ENCODE data around the gene LETMD1. TPM values are rescaled to one million over a fixed set of nuclear protein-coding genes. Genes with fewer than 3 reads are reported as not detected.
A peak's percentile ranks its signal among the peaks of the same experiment; 100 is the strongest.

The LETMD1 gene
- total and polyA plus RNA-seq, 2 of the 8 experiments (the other 6 are each of a cell fraction or from before 2014, with no cell fraction given): 39.4 to 65.3 TPM

DNA sequence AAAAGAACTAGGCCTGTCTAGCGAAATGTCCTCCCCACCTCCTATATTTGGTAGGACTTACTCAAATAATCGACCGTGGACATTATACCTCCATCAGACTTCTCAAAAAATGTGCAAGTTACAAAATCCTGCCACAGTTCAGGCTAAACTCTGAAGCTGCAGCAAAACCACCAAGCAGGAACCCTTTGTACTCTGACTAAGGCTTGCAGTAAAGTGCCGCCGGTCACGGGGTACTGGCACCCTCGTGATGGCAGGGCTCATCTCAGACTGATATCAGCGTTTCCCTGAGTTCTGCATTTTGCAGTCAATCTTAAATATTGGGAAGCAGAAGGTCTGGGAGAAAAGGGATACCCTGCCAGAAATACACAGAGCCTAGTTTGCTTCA, 39.1 kb upstream of the LETMD1 start:
- no peak overlapping the region for H2BK5ac ChIP-seq (ENCODE audit: low read depth, low read length)
- DNase-seq (ENCODE audit: low read depth in 1 of 2, low spot score in 2 of 2) (no peak), FAIRE-seq (no peak)
- no peak overlapping the region for H3K56ac ChIP-seq (replicated peaks; ENCODE audit: insufficient read length, low read depth, low read length)
- H2AK5ac ChIP-seq (ENCODE audit: low read depth, low read length): no peak overlapping the region
- H2BK15ac ChIP-seq (ENCODE audit: low read length): no peak overlapping the region
- H3K4ac ChIP-seq (replicated peaks; ENCODE audit: insufficient read length, low read depth, low read length): no peak overlapping the region
- ChIA-PET POLR2A (ENCODE audit: partially characterized antibody) (interaction anchor here (0.7 to 2.0 kb wide), 4 partner anchors 9 to 74 kb away, joined by 3 to 13 read pairs (median 4); partner anchors contain the start of genes CSRNP2 and SLC11A2), CTCF (ENCODE audit: partially characterized antibody) (interaction anchor here (1.3 to 1.9 kb wide), 3 partner anchors 17 to 332 kb away, joined by 3 to 4 read pairs (median 4); partner anchors contain the start of gene SLC11A2)
- H3K14ac ChIP-seq (ENCODE audit: insufficient read length): no peak overlapping the region
- peak overlapping the region; percentile 74 for H3K23ac ChIP-seq (ENCODE audit: insufficient read length)
- H3K79me2 ChIP-seq (ENCODE audit: control insufficient read depth in 1 of 2, insufficient read depth in 2 of 2, low read length in 2 of 2): peaks cover 0 to 37% of the 10 kb centered on the region in 2 experiments; a peak in 2 of 4 replicates
- H2AFZ ChIP-seq (ENCODE audit: low read length): no peak overlapping the region
- peaks cover 0 to 6% (median 3%) of the 10 kb centered on the region in 4 experiments; a peak in 4 of 7 replicates for H3K4me1 ChIP-seq (replicated peaks in 1 of 4; ENCODE audit: control insufficient read depth in 3 of 4, insufficient read depth in 4 of 4, low read length in 3 of 4)
- no peak overlapping the region for H2BK120ac ChIP-seq (replicated peaks; ENCODE audit: low read depth, low read length)
- H3K27ac ChIP-seq (ENCODE audit: low read depth, low read length): no peak overlapping the region
- no peak overlapping the region; a peak in 1 of 4 replicates for H3K4me2 ChIP-seq (ENCODE audit: insufficient read depth in 1 of 2, low read depth in 2 of 2, low read length in 2 of 2)
- H3K27me3 ChIP-seq (replicated peaks in 1 of 4; ENCODE audit: control insufficient read depth in 3 of 4, extremely low read depth in 1 of 4, insufficient read depth in 3 of 4, low read length in 3 of 4): no peaks in the 10 kb centered on the region
- peaks cover 2% of the 10 kb centered on the region; the same call in 1 of the 2 replicates for H3K79me1 ChIP-seq (ENCODE audit: low read depth, low read length)
- no peak overlapping the region for H4K91ac ChIP-seq (replicated peaks; ENCODE audit: insufficient read length, low read length)
- 76% methylated on average over 8 of the region's 8 CpGs; no CpG with 5 or more reads in 1 of the 2 experiments for WGBS, 2 experiments (ENCODE audit: extremely low coverage in 1 of 2, insufficient coverage in 1 of 2, insufficient read length in 1 of 2, insufficient replicate concordance in 2 of 2, low coverage in 1 of 2, low lambda C conversion rate in 2 of 2, missing lambda C conversion rate in 1 of 2)
- H2BK20ac ChIP-seq (ENCODE audit: low read length): no peak overlapping the region
- H3K36me3 ChIP-seq (ENCODE audit: control insufficient read depth in 2 of 4, insufficient read depth in 4 of 4, low read length in 3 of 4): peaks cover 0 to 6% (median 2%) of the 10 kb centered on the region in 4 experiments; a peak in 3 of 8 replicates
- H4K5ac ChIP-seq (ENCODE audit: insufficient read length, low read depth, low read length): peak overlapping the region; percentile 42
- no peak overlapping the region for H2BK12ac ChIP-seq (ENCODE audit: low read depth, low read length)
- no peaks in the 10 kb centered on the region for H3K23me2 ChIP-seq (ENCODE audit: low read depth, low read length)
- H3K9me3 ChIP-seq (ENCODE audit: insufficient read depth in 2 of 2, low read depth in 1 of 2, low read length in 1 of 2): no peaks in the 10 kb centered on the region
- H3K4me3 ChIP-seq (ENCODE audit: extremely low read depth in 1 of 4, insufficient read depth in 2 of 4, low read depth in 3 of 4, low read length in 4 of 4): no peak overlapping the region
- H4K20me1 ChIP-seq (replicated peaks in 1 of 2; ENCODE audit: control insufficient read depth in 1 of 2, insufficient read depth in 2 of 2, low read length in 2 of 2): no peaks in the 10 kb centered on the region
- H3K9ac ChIP-seq (replicated peaks in 1 of 4; ENCODE audit: extremely low read depth in 1 of 4, low read depth in 3 of 4, low read length in 3 of 4): no peak overlapping the region
- no peak overlapping the region for H3K18ac ChIP-seq (ENCODE audit: extremely low read depth, low read length)
- H4K8ac ChIP-seq (ENCODE audit: extremely low read depth, insufficient read depth, low read length): no peak overlapping the region
- TF ChIP-seq SIX5 (IDR thresholded peaks at IDR 0.05; ENCODE audit: low read depth, low read length) (no peak), SIN3A (conservative IDR thresholded peaks at IDR 0.05 in 1 of 2, IDR thresholded peaks at IDR 0.05 in 1 of 2; ENCODE audit: low read depth in 1 of 2, low read length in 2 of 2) (no peak), EP300 (IDR thresholded peaks at IDR 0.05; ENCODE audit: borderline replicate concordance in 1 of 2, low read depth in 2 of 2, low read length in 2 of 2) (no peak), SIRT6 (IDR thresholded peaks at IDR 0.05; ENCODE audit: low read length) (no peak), CREB1 (IDR thresholded peaks at IDR 0.05) (no peak), CHD1 (IDR thresholded peaks at IDR 0.05; ENCODE audit: low read depth, low read length) (no peak), RXRA (IDR thresholded peaks at IDR 0.05; ENCODE audit: insufficient read depth, low read depth, low read length) (no peak), HDAC2 (IDR thresholded peaks at IDR 0.05; ENCODE audit: borderline replicate concordance in 1 of 2, low read depth in 2 of 2, low read length in 2 of 2) (no peak), GTF2F1 (IDR thresholded peaks at IDR 0.05; ENCODE audit: borderline replicate concordance, low read depth, low read length) (no peak), RBBP5 (IDR thresholded peaks at IDR 0.05; ENCODE audit: borderline replicate concordance, low read depth, low read length) (no peak), PHF8 (conservative IDR thresholded peaks at IDR 0.05; ENCODE audit: low read depth, low read length) (no peak), SP1 (IDR thresholded peaks at IDR 0.05; ENCODE audit: low read depth, low read length) (no peak)
- TF ChIP-seq, protein P1, sequence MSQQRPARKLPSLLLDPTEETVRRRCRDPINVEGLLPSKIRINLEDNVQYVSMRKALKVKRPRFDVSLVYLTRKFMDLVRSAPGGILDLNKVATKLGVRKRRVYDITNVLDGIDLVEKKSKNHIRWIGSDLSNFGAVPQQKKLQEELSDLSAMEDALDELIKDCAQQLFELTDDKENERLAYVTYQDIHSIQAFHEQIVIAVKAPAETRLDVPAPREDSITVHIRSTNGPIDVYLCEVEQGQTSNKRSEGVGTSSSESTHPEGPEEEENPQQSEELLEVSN (IDR thresholded peaks at IDR 0.05): no peak
